Activated CD4-positive, alpha-beta T cell treated with anti-CD3 and anti-CD28 coated beads for 36 hours (primary cell): ENCODE data around the gene EXOC3. TPM values are rescaled to one million over a fixed set of nuclear protein-coding genes. Genes with fewer than 3 reads are reported as not detected.

Experiments used
- ATAC-seq: fragments of 200-7000 bp; cut with Tn5 transposase; one replicate; pipeline ENCODE4 v1.10.0; 2021; ENCODE audit warnings: mild to moderate bottlenecking, moderate library complexity
- CTCF ChIA-PET: fragments of 350-600 bp; sonication (Branson Sonifier 250); formaldehyde crosslinking; loops from one replicate; lab custom pipeline; 2021; ENCODE audit warnings: antibody characterized with exemption; lab: Charles Lee
- POLR2A ChIA-PET: fragments of 350-600 bp; sonication (Branson Sonifier 250); formaldehyde crosslinking; loops from one replicate; lab custom pipeline; 2021; ENCODE audit warnings: antibody characterized with exemption, inconsistent platforms; lab: Charles Lee
- DNase-seq: peaks from one replicate; pipeline ENCODE4 v3.0.0-alpha.2; 2020
- H3K27ac Mint-ChIP-seq: one replicate; pipeline ENCODE4 v1.8.0; 2021; ENCODE audit warnings: mixed read lengths
- H3K27me3 Mint-ChIP-seq: one replicate; pipeline ENCODE4 v1.8.0; 2021; ENCODE audit warnings: mixed read lengths
- H3K36me3 Mint-ChIP-seq: one replicate; pipeline ENCODE4 v1.8.0; 2021; ENCODE audit warnings: low read depth, mixed read lengths
- H3K4me1 Mint-ChIP-seq: one replicate; pipeline ENCODE4 v1.8.0; 2021; ENCODE audit warnings: mixed read lengths
- H3K4me3 Mint-ChIP-seq: one replicate; pipeline ENCODE4 v1.8.0; 2021; ENCODE audit warnings: mild to moderate bottlenecking, moderate library complexity, mixed read lengths
- H3K9me3 Mint-ChIP-seq: one replicate; pipeline ENCODE4 v1.8.0; 2021; ENCODE audit warnings: low read depth, mixed read lengths
- intact Hi-C, 2 experiments: fragments of 100-400 bp; cut with DNase I in 1 of 2; cut with micrococcal nuclease in 1 of 2; formaldehyde crosslinking; loops; one replicate each; pipeline versions ENCODE4 v1.14.2 to v1.15.1; 2022 to 2024; cut with DNase I, micrococcal nuclease
- total RNA-seq, 2 experiments: library from RNA; stranded (reverse); gene quantifications; one replicate each; pipeline ENCODE4 v1.2.3, GENCODE V29; 2021

Gene EXOC3
- total RNA-seq, 2 experiments from 2014 or later = 49.7 to 62.7 TPM

GRCh38 chr5:428754-429452 lies 14.1 kb upstream of the EXOC3 start:
- Mint-ChIP-seq H3K4me3 (no peak overlapping the region), H3K27me3 (peaks cover 6% of the 10 kb centered on the region), H3K27ac (no peak overlapping the region), H3K4me1 (no peaks in the 10 kb centered on the region), H3K9me3 (no peaks in the 10 kb centered on the region), H3K36me3 (peaks cover 13% of the 10 kb centered on the region)
- ChIA-PET CTCF (interaction anchor here (1.5 kb wide), 1 partner anchor 9 kb away, joined by 3 read pairs; no protein-coding TSS in a partner anchor), POLR2A (no interaction called here)
- ATAC-seq (no peak), DNase-seq (no peak)
- intact Hi-C loops = no loop called here

GRCh38 chr5:429453-430188 lies 13.4 kb upstream of the EXOC3 start:
- Mint-ChIP-seq H3K27ac (no peak overlapping the region), H3K4me1 (no peaks in the 10 kb centered on the region), H3K4me3 (no peak overlapping the region), H3K36me3 (peaks cover 13% of the 10 kb centered on the region), H3K27me3 (peaks cover 6% of the 10 kb centered on the region), H3K9me3 (no peaks in the 10 kb centered on the region)
- intact Hi-C loops = no loop called here
- ChIA-PET CTCF (interaction anchor here (0.6 to 2.7 kb wide), 4 partner anchors 10 to 113 kb away, joined by 3 to 10 read pairs (median 6); no protein-coding TSS in a partner anchor), POLR2A (interaction anchor here (0.7 kb wide), 1 partner anchor 98 kb away, joined by 5 read pairs; no protein-coding TSS in a partner anchor)
- ATAC-seq (no peak), DNase-seq (no peak)

GRCh38 chr5:430214-430925 lies 12.6 kb upstream of the EXOC3 start:
- Mint-ChIP-seq H3K9me3 (no peaks in the 10 kb centered on the region), H3K4me1 (no peaks in the 10 kb centered on the region), H3K27ac (no peak overlapping the region), H3K4me3 (no peak overlapping the region), H3K36me3 (peaks cover 9% of the 10 kb centered on the region), H3K27me3 (peaks cover 6% of the 10 kb centered on the region)
- ATAC-seq (no peak), DNase-seq (no peak)
- POLR2A ChIA-PET = interaction anchor here (0.7 kb wide), 1 partner anchor 98 kb away, joined by 5 read pairs; no protein-coding TSS in a partner anchor
- intact Hi-C loops = no loop called here
- CTCF ChIA-PET = interaction anchor here (0.6 to 2.7 kb wide), 9 partner anchors 11 to 143 kb away, joined by 3 to 10 read pairs (median 3); no protein-coding TSS in a partner anchor

GRCh38 chr5:431001-431710 lies 11.8 kb upstream of the EXOC3 start:
- Mint-ChIP-seq H3K27me3 (peaks cover 4% of the 10 kb centered on the region), H3K9me3 (no peaks in the 10 kb centered on the region), H3K36me3 (peaks cover 10% of the 10 kb centered on the region), H3K27ac (no peak overlapping the region), H3K4me3 (no peak overlapping the region), H3K4me1 (no peaks in the 10 kb centered on the region)
- intact Hi-C loops = loop anchor here in 1 of 2 experiments (1.0 kb wide), 1 partner anchor 114 kb away; no protein-coding TSS in a partner anchor
- ChIA-PET POLR2A (no interaction called here), CTCF (interaction anchor here (0.6 to 2.7 kb wide), 11 partner anchors 8 to 144 kb away, joined by 3 to 10 read pairs (median 3); no protein-coding TSS in a partner anchor)
- DNase-seq (peak; percentile 73), ATAC-seq (peak; percentile 90)

GRCh38 chr5:431711-432050 lies 11.3 kb upstream of the EXOC3 start:
- ChIA-PET POLR2A (no interaction called here), CTCF (interaction anchor here (0.6 to 2.7 kb wide), 10 partner anchors 8 to 185 kb away, joined by 3 to 10 read pairs (median 3); no protein-coding TSS in a partner anchor)

DNA sequence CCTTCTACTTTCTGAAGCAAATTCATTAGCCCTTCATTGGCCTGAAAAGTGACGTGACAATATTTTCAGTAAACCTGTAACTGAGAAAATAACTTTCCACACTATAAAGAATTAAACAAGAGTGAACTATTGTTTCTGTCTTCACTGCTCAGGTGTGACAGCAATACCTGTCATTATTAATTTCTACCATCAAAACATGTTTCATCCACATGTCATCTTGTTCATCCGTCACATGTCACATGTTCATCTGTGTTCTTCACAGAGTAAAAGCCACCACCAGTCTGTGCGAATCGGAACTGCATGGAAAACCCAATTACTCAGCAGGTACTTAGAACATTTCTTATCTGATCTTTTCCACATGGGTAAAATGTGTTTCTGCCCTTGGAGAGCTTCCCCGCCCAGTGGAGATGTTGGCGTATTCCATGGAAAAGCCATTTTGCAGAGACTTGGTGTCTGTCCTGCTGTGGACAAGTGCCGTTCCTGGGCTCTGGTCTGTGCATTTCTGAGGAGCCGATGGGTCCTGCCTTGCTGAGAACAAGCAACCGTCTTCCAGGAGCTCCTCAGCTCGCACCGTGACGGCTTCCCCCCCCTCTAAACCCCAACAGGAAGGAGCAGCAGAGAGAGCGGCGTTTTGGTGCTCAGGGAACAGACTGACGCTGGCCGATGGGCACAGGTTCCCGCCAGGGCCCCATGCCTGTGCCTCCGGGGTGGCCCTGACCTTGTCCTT lies 10.6 kb upstream of the EXOC3 start:
- peaks cover 11% of the 10 kb centered on the region for H3K36me3 Mint-ChIP-seq
- intact Hi-C loops = no loop called here
- DNase-seq (no peak), ATAC-seq (no peak)
- ChIA-PET POLR2A (no interaction called here), CTCF (interaction anchor here (0.6 to 2.7 kb wide), 6 partner anchors 14 to 185 kb away, joined by 3 to 10 read pairs (median 3); no protein-coding TSS in a partner anchor)
- H3K9me3 Mint-ChIP-seq = no peaks in the 10 kb centered on the region
- no peak overlapping the region for H3K4me3 Mint-ChIP-seq
- H3K4me1 Mint-ChIP-seq = no peaks in the 10 kb centered on the region
- no peak overlapping the region for H3K27ac Mint-ChIP-seq
- no peaks in the 10 kb centered on the region for H3K27me3 Mint-ChIP-seq

More at GRCh38 chr5:431711-432050, 11.3 kb upstream of the EXOC3 start:
- Mint-ChIP-seq H3K36me3 (peaks cover 11% of the 10 kb centered on the region), H3K4me1 (no peaks in the 10 kb centered on the region), H3K9me3 (no peaks in the 10 kb centered on the region), H3K27me3 (no peaks in the 10 kb centered on the region), H3K4me3 (no peak overlapping the region), H3K27ac (no peak overlapping the region)
- intact Hi-C loops = loop anchor here in 1 of 2 experiments (1.0 kb wide), 1 partner anchor 114 kb away; no protein-coding TSS in a partner anchor
- DNase-seq (no peak), ATAC-seq (no peak)

DNA sequence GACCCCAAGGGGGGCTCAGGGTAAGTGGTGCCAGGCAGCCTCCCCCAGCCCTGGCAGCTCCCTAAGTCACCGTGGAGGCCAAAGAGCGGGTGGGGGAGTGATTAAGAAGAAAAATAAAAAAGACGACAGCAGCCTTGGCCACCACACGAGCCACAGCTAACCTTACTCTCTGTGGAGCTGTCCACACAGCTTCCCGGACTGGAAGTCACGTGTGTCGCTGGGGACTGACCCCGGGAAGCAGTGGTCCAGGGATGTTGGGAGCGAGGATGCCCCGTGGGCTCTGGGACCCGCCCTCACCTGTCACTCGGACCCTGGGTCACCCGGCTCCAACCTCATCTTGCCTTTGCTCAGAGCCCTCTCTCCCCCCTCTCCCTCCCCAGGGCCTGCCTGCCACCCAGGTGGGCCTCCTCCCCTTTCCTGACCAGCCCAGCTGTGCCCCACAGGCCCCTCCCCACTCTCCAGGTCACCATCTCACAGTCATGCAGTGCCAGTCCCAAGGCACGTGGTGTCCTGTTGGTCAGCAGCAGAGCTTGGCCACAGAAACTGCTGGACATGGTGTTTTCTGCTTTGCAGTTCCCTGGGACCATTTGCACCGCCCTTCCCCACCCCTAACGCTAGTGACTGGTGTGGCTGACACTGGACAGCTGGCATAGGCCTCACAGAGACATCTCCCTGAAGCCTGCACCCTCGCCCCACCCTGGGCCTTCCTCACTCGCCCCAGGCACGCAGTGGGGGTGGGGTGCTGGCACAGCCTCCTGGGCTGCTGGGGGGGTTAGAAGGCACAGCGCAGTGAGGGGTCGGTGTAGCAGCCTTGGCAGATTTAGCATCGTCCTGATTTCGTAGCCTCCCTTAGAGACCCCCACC lies 9.8 kb upstream of the EXOC3 start:
- Mint-ChIP-seq H3K27me3 (no peaks in the 10 kb centered on the region), H3K9me3 (no peaks in the 10 kb centered on the region), H3K27ac (no peak overlapping the region), H3K4me1 (no peaks in the 10 kb centered on the region), H3K36me3 (peaks cover 7% of the 10 kb centered on the region), H3K4me3 (no peak overlapping the region)
- intact Hi-C loops = no loop called here
- no peak for ATAC-seq
- CTCF ChIA-PET = interaction anchor here (1.0 to 2.4 kb wide), 3 partner anchors 13 to 116 kb away, joined by 3 to 8 read pairs (median 4); no protein-coding TSS in a partner anchor
- no peak for DNase-seq
- POLR2A ChIA-PET = no interaction called here

DNA sequence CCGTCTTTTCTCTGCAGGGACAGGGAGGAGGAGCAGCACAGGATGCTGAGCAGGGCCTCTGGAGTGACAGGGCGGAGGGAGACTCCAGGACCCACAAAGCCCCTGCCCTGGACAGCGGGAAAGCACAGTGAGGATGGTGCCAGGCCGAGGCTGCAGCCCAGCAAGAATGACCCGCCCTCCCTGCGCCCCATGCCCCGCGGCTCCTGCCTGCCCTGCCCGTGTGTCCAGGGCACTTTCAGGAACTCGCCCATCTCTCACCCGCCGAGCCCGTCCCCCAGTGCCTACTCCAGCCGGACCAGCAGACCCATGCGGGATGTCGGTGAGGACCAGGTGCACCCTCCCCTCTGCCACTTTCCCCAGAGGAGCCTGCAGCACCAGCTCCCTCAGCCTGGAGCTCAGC lies 9.1 kb upstream of the EXOC3 start:
- no peaks in the 10 kb centered on the region for H3K4me1 Mint-ChIP-seq
- POLR2A ChIA-PET = no interaction called here
- H3K27ac Mint-ChIP-seq = no peak overlapping the region
- peaks cover 5% of the 10 kb centered on the region for H3K36me3 Mint-ChIP-seq
- H3K9me3 Mint-ChIP-seq = no peaks in the 10 kb centered on the region
- ATAC-seq (no peak), DNase-seq (no peak)
- CTCF ChIA-PET = interaction anchor here (0.6 to 1.0 kb wide), 2 partner anchors 117 to 179 kb away, joined by 3 to 4 read pairs; no protein-coding TSS in a partner anchor
- intact Hi-C loops = no loop called here
- H3K4me3 Mint-ChIP-seq = no peak overlapping the region
- no peaks in the 10 kb centered on the region for H3K27me3 Mint-ChIP-seq

DNA sequence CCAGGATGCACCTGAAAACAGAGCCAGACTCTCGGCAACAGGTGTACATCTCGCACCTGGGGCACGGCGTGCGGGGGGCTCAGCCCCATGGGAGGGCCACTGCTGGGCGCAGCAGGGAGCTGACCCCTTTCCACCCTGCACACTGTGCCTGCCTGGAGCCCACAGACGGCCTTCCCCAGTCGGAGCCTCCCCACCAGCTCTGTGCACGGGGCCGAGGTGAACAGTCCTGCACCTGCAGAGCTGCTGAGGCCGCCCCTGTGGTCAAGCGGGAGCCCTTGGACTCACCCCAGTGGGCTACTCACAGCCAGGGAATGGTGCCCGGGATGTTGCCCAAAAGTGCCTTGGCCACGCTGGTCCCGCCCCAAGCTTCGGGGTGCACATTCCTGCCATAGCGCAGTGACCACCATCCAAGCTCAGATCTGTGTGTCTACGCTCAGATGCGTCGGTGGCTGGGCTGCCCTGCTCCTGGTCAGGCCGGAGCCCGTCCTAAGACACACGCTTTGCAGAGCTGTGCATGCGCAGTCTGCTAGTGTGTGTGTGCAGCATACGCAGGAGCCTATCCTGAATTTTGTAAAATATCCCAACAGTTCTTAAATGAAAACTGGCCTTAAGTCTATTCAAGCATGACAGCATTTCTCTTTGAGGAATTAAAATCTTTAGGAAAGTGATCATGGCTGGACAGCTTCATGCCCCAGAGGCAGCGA lies 8.4 kb upstream of the EXOC3 start:
- Mint-ChIP-seq H3K9me3 (no peaks in the 10 kb centered on the region), H3K27me3 (no peaks in the 10 kb centered on the region), H3K36me3 (peaks cover 3% of the 10 kb centered on the region), H3K4me3 (no peak overlapping the region), H3K27ac (no peak overlapping the region), H3K4me1 (no peaks in the 10 kb centered on the region)
- ChIA-PET CTCF (interaction anchor here (0.6 to 1.0 kb wide), 2 partner anchors 118 to 179 kb away, joined by 3 to 4 read pairs; no protein-coding TSS in a partner anchor), POLR2A (no interaction called here)
- intact Hi-C loops = loop anchor here in 1 of 2 experiments (5.0 kb wide), 1 partner anchor 117 kb away; no protein-coding TSS in a partner anchor
- no peak for DNase-seq
- ATAC-seq = no peak
